Activated CD8-positive, alpha-beta T cell treated with anti-CD3 and anti-CD28 coated beads for 36 hours (primary cell): ENCODE data around the gene CEBPZOS. TPM values are rescaled to one million over a fixed set of nuclear protein-coding genes. Genes with fewer than 3 reads are reported as not detected.
"Not testable (repeated sequence)": the region's sequence is repeated elsewhere in the genome, so short reads cannot be mapped to it uniquely, and the experiment has no call there.

Experiments used
- ATAC-seq: fragments of 200-7000 bp; cut with Tn5 transposase; one replicate; pipeline ENCODE4 v1.10.0; 2021; ENCODE audit warnings: mild to moderate bottlenecking, moderate library complexity
- CTCF ChIA-PET: fragments of 350-600 bp; sonication (Branson Sonifier 250); formaldehyde crosslinking; loops from one replicate; lab custom pipeline; 2021; ENCODE audit warnings: antibody characterized with exemption; lab: Charles Lee
- POLR2A ChIA-PET: fragments of 350-600 bp; sonication (Branson Sonifier 250); formaldehyde crosslinking; loops from one replicate; lab custom pipeline; 2021; ENCODE audit warnings: antibody characterized with exemption; lab: Charles Lee
- DNase-seq: peaks from one replicate; pipeline ENCODE4 v3.0.0-alpha.2; 2020
- H3K27ac Mint-ChIP-seq: one replicate; pipeline ENCODE4 v1.8.0; 2021; ENCODE audit warnings: mild to moderate bottlenecking, mixed read lengths
- H3K27me3 Mint-ChIP-seq: one replicate; pipeline ENCODE4 v1.8.0; 2021; ENCODE audit warnings: mixed read lengths
- H3K36me3 Mint-ChIP-seq: one replicate; pipeline ENCODE4 v1.8.0; 2021; ENCODE audit warnings: low read depth, mixed read lengths
- H3K4me1 Mint-ChIP-seq: one replicate; pipeline ENCODE4 v1.8.0; 2021; ENCODE audit warnings: low read depth, mixed read lengths
- H3K4me3 Mint-ChIP-seq: one replicate; pipeline ENCODE4 v1.8.0; 2021; ENCODE audit warnings: mild to moderate bottlenecking, moderate library complexity, mixed read lengths
- H3K9me3 Mint-ChIP-seq: one replicate; pipeline ENCODE4 v1.8.0; 2021; ENCODE audit warnings: mixed read lengths
- CTCF ChIP-seq: fragments of 200-600 bp; IDR thresholded peaks from one replicate; pipeline ENCODE4 v1.8.0; 2022; ENCODE audit warnings: antibody characterized with exemption, mild to moderate bottlenecking
- intact Hi-C: fragments of 100-400 bp; cut with micrococcal nuclease; formaldehyde crosslinking; loops from one replicate; pipeline ENCODE4 v1.10.0; 2022
- total RNA-seq, 2 experiments: library from RNA; stranded (reverse); gene quantifications; one replicate each; pipeline ENCODE4 v1.2.3, GENCODE V29; 2021

The CEBPZOS gene
- total RNA-seq, 2 experiments from 2014 or later: 43.7 to 48.4 TPM

- ATAC-seq (peak; percentile 79), DNase-seq (peak; percentile 26)
- Mint-ChIP-seq H3K36me3 (no peaks in the 10 kb centered on the region), H3K27me3 (peaks cover 4% of the 10 kb centered on the region), H3K4me3 (no peak overlapping the region), H3K9me3 (no peaks in the 10 kb centered on the region), H3K4me1 (no peaks in the 10 kb centered on the region), H3K27ac (no peak overlapping the region)
- ChIA-PET POLR2A (interaction anchor here (0.6 to 2.8 kb wide), 2 partner anchors 33 to 108 kb away, joined by 3 to 8 read pairs; partner anchors contain the start of gene EIF2AK2), CTCF (interaction anchor here (0.8 to 1.1 kb wide), 3 partner anchors 9 to 22 kb away, joined by 3 to 4 read pairs (median 3); no protein-coding TSS in a partner anchor)
- intact Hi-C loops: no loop called here
- no peak for TF ChIP-seq CTCF
These were observed 6.7 kb upstream of the CEBPZOS start for GRCh38 chr2:37189452-37190153.

- intact Hi-C loops: no loop called here
- no peak overlapping the region for H3K4me3 Mint-ChIP-seq
- TF ChIP-seq CTCF: no peak
These were observed 6.0 kb upstream of the CEBPZOS start for GRCh38 chr2:37190290-37190689.

GRCh38 chr2:37191253-37191652 is 5.0 kb upstream of the CEBPZOS start:
- intact Hi-C loops: no loop called here
- H3K27me3 Mint-ChIP-seq: peaks cover 4% of the 10 kb centered on the region
- peaks cover 2% of the 10 kb centered on the region for H3K4me1 Mint-ChIP-seq
- H3K27ac Mint-ChIP-seq: no peak overlapping the region
- CTCF ChIA-PET: interaction anchor here (2.5 kb wide), 1 partner anchor 23 kb away, joined by 8 read pairs; no protein-coding TSS in a partner anchor
- no peak overlapping the region for H3K4me3 Mint-ChIP-seq
- no peak for TF ChIP-seq CTCF
- H3K36me3 Mint-ChIP-seq: peaks cover under 1% of the 10 kb centered on the region
- no peak for DNase-seq
- no peaks in the 10 kb centered on the region for H3K9me3 Mint-ChIP-seq
- ATAC-seq: no peak
- POLR2A ChIA-PET: interaction anchor here (0.6 kb wide), 1 partner anchor 135 kb away, joined by 3 read pairs; no protein-coding TSS in a partner anchor

More at GRCh38 chr2:37190290-37190689, 6.0 kb upstream of the CEBPZOS start:
- Mint-ChIP-seq H3K36me3 (no peaks in the 10 kb centered on the region), H3K9me3 (no peaks in the 10 kb centered on the region), H3K27ac (no peak overlapping the region), H3K27me3 (peaks cover 4% of the 10 kb centered on the region), H3K4me1 (no peaks in the 10 kb centered on the region)
- CTCF ChIA-PET: interaction anchor here (1.0 kb wide), 1 partner anchor 22 kb away, joined by 3 read pairs; no protein-coding TSS in a partner anchor
- no peak for ATAC-seq
- POLR2A ChIA-PET: interaction anchor here (0.6 to 2.8 kb wide), 2 partner anchors 34 to 108 kb away, joined by 3 to 8 read pairs; partner anchors contain the start of gene EIF2AK2
- DNase-seq: no peak

- no peak for TF ChIP-seq CTCF
- no peak overlapping the region for H3K4me3 Mint-ChIP-seq
- peaks cover 4% of the 10 kb centered on the region for H3K27me3 Mint-ChIP-seq
- ATAC-seq (no peak), DNase-seq (no peak)
- peaks cover 3% of the 10 kb centered on the region for H3K4me1 Mint-ChIP-seq
- intact Hi-C loops: no loop called here
- CTCF ChIA-PET: interaction anchor here (2.5 kb wide), 1 partner anchor 23 kb away, joined by 8 read pairs; no protein-coding TSS in a partner anchor
- no peak overlapping the region for H3K27ac Mint-ChIP-seq
- no peaks in the 10 kb centered on the region for H3K9me3 Mint-ChIP-seq
- POLR2A ChIA-PET: no interaction called here
- H3K36me3 Mint-ChIP-seq: peaks cover 2% of the 10 kb centered on the region
These were observed 4.5 kb upstream of the CEBPZOS start for GRCh38 chr2:37191747-37192146.

- POLR2A ChIA-PET: interaction anchor here (0.6 kb wide), 1 partner anchor 52 kb away, joined by 3 read pairs; no protein-coding TSS in a partner anchor
- no peak for TF ChIP-seq CTCF
- Mint-ChIP-seq H3K4me1 (peaks cover 7% of the 10 kb centered on the region), H3K4me3 (no peak overlapping the region), H3K27ac (no peak overlapping the region), H3K27me3 (peaks cover 4% of the 10 kb centered on the region), H3K36me3 (peaks cover 6% of the 10 kb centered on the region), H3K9me3 (no peaks in the 10 kb centered on the region)
- DNase-seq: no peak
- no peak for ATAC-seq
- intact Hi-C loops: no loop called here
- CTCF ChIA-PET: interaction anchor here (2.5 kb wide), 1 partner anchor 24 kb away, joined by 8 read pairs; no protein-coding TSS in a partner anchor
These were observed 3.7 kb upstream of the CEBPZOS start for GRCh38 chr2:37192551-37192950.

- POLR2A ChIA-PET, H3K27me3 Mint-ChIP-seq, DNase-seq, H3K9me3 Mint-ChIP-seq: not testable (repeated sequence)
- Mint-ChIP-seq H3K27ac (peak overlapping the region; percentile 97), H3K4me3 (peak overlapping the region; percentile 96), H3K4me1 (peaks cover 33% of the 10 kb centered on the region), H3K36me3 (peaks cover 13% of the 10 kb centered on the region)
- CTCF ChIA-PET: interaction anchor here (1.1 to 1.4 kb wide), 2 partner anchors 28 to 43 kb away, joined by 3 to 4 read pairs; no protein-coding TSS in a partner anchor
- ATAC-seq: peak; percentile 17
- intact Hi-C loops: loop anchor here (5.0 kb wide), 1 partner anchor 36 kb away; the partner anchor contains the start of genes CEBPZ and NDUFAF7
These were observed 405 bp upstream of the CEBPZOS start for GRCh38 chr2:37195862-37196319.
